MCF 10A (cell line): ENCODE results near the gene NSD1. TPM values are rescaled to one million over a fixed set of nuclear protein-coding genes. Genes with fewer than 3 reads are reported as not detected.
"Not testable (repeated sequence)": the region's sequence is repeated elsewhere in the genome, so short reads cannot be mapped to it uniquely, and the experiment has no call there.

Experiments used
- BruUV-seq: library from RNA; stranded (reverse); fragments of 400-500 nt; replicated peaks from 2 replicates; lab custom pipeline; 2021; lab: Mats Ljungman, UMichigan
- CTCF ChIA-PET: fragments of 300-600 bp; sonication (Branson Sonifier 250); formaldehyde crosslinking; extraction: SDS; loops from one replicate; lab custom pipeline; 2021; ENCODE audit warnings: antibody characterized with exemption, inconsistent platforms; lab: Yijun Ruan, JAX
- POLR2A ChIA-PET: fragments of 300-600, 350-650 bp; sonication (Branson Sonifier 250); formaldehyde crosslinking; extraction: SDS; loops from one replicate; lab custom pipeline; 2020; ENCODE audit warnings: antibody characterized with exemption, inconsistent platforms; lab: Yijun Ruan, JAX
- DNase-seq: peaks from one replicate; pipeline ENCODE4 v3.0.0-alpha.2; 2018; ENCODE audit not compliant: unreplicated experiment
- H3K27ac Mint-ChIP-seq: one replicate; pipeline ENCODE4 v1.8.0; 2022; ENCODE audit warnings: mild to moderate bottlenecking, low read depth, mixed read lengths; ENCODE audit not compliant: unreplicated experiment
- H3K27me3 Mint-ChIP-seq: one replicate; pipeline ENCODE4 v1.8.0; 2022; ENCODE audit warnings: mixed read lengths; ENCODE audit not compliant: insufficient read depth, unreplicated experiment
- H3K36me3 Mint-ChIP-seq: one replicate; pipeline ENCODE4 v1.8.0; 2022; ENCODE audit warnings: mild to moderate bottlenecking, moderate library complexity, mixed read lengths; ENCODE audit not compliant: insufficient read depth, unreplicated experiment
- H3K4me1 Mint-ChIP-seq: one replicate; pipeline ENCODE4 v1.8.0; 2022; ENCODE audit warnings: mixed read lengths; ENCODE audit not compliant: insufficient read depth, unreplicated experiment
- H3K4me3 Mint-ChIP-seq: one replicate; pipeline ENCODE4 v1.8.0; 2022; ENCODE audit warnings: mild to moderate bottlenecking, moderate library complexity, mixed read lengths; ENCODE audit not compliant: unreplicated experiment
- H3K9me3 Mint-ChIP-seq: one replicate; pipeline ENCODE4 v1.8.0; 2022; ENCODE audit warnings: mixed read lengths; ENCODE audit not compliant: unreplicated experiment
- intact Hi-C: fragments of 100-400 bp; cut with micrococcal nuclease; formaldehyde crosslinking; loops from 2 replicates; pipeline ENCODE4 v1.14.1; 2022
- total RNA-seq: library from RNA; stranded (reverse); gene quantifications from 2 replicates; pipeline ENCODE4 v1.2.3, GENCODE V29; 2022
- TF ChIP-seq, protein P1 (sequence below): fragments of 200-600 bp; IDR thresholded peaks from one replicate; pipeline ENCODE4 v1.8.0; 2022; ENCODE audit warnings: antibody characterized with exemption, mild to moderate bottlenecking; ENCODE audit not compliant: unreplicated experiment

NSD1 gene
- total RNA-seq, 1 experiment from 2014 or later = 110 TPM

DNA sequence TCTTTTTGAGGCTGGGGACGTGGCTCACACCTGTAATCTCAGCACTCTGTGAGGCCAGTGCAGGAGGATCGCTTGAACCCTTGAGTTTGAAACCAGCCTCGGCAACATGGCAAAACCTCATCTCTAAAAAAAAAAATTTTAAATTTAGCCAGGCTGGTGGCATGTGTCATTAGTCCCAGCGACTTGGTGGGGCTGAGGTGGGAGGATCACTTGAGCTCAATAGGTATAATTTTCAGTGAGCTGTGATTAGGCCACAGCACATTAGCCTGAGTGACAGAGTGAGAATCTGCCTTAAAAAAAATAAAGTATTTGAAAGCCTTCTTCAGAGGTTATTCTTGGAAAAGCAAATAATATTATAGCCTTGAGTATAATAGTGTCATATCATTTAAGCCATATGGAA is 41.8 kb downstream of the NSD1 start:
- Mint-ChIP-seq H3K27ac (no peak overlapping the region), H3K4me1 (peaks cover 6% of the 10 kb centered on the region), H3K27me3 (no peaks in the 10 kb centered on the region), H3K4me3 (no peak overlapping the region), H3K36me3 (peaks cover 86% of the 10 kb centered on the region), H3K9me3 (no peaks in the 10 kb centered on the region)
- intact Hi-C loops = no loop called here
- CTCF ChIA-PET = interaction anchor here (0.6 to 0.7 kb wide), 2 partner anchors 321 to 501 kb away, joined by 3 read pairs; no protein-coding TSS in a partner anchor
- no TSS peak for BruUV-seq
- POLR2A ChIA-PET = interaction anchor here (0.7 kb wide), 1 partner anchor 256 kb away, joined by 3 read pairs; no protein-coding TSS in a partner anchor
- TF ChIP-seq, protein P1, sequence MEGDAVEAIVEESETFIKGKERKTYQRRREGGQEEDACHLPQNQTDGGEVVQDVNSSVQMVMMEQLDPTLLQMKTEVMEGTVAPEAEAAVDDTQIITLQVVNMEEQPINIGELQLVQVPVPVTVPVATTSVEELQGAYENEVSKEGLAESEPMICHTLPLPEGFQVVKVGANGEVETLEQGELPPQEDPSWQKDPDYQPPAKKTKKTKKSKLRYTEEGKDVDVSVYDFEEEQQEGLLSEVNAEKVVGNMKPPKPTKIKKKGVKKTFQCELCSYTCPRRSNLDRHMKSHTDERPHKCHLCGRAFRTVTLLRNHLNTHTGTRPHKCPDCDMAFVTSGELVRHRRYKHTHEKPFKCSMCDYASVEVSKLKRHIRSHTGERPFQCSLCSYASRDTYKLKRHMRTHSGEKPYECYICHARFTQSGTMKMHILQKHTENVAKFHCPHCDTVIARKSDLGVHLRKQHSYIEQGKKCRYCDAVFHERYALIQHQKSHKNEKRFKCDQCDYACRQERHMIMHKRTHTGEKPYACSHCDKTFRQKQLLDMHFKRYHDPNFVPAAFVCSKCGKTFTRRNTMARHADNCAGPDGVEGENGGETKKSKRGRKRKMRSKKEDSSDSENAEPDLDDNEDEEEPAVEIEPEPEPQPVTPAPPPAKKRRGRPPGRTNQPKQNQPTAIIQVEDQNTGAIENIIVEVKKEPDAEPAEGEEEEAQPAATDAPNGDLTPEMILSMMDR = no peak
- no peak for DNase-seq

DNA sequence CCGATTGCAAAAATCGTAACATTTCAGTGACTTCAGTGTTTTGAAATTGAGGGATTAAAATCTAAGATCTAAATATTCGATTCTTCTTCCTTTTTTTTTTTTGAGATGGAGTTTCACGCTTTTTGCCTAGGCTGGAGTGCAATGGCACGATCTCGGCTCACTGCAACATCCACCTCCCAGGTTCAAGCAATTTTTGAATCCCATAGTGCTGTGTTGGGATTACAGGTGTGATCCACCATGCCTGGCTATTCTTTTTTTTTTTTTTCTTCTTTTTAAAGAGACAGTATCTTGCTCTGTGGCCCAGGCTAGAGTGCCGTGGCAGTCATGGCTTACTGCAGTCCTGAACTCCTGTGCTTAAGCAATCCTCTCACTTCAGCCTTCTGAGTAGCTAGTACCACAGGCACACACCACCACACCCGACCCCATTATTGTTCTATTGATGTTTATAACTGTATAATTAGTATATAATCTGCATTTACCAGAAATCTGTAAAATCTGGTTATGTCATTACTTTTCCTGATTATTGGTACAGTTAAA is 42.7 kb downstream of the NSD1 start:
- Mint-ChIP-seq H3K27me3 (no peaks in the 10 kb centered on the region), H3K9me3 (no peaks in the 10 kb centered on the region), H3K36me3 (peaks cover 84% of the 10 kb centered on the region), H3K4me3 (no peak overlapping the region), H3K4me1 (peaks cover 6% of the 10 kb centered on the region), H3K27ac (no peak overlapping the region)
- TF ChIP-seq, protein P1 = no peak
- POLR2A ChIA-PET = interaction anchor here (0.7 to 1.5 kb wide), 4 partner anchors 9 to 17 kb away, joined by 3 to 4 read pairs (median 4); no protein-coding TSS in a partner anchor
- CTCF ChIA-PET = interaction anchor here (0.6 to 1.6 kb wide), 2 partner anchors 105 to 324 kb away, joined by 4 to 6 read pairs; no protein-coding TSS in a partner anchor
- no peak for DNase-seq
- intact Hi-C loops = no loop called here
- no TSS peak for BruUV-seq

DNA sequence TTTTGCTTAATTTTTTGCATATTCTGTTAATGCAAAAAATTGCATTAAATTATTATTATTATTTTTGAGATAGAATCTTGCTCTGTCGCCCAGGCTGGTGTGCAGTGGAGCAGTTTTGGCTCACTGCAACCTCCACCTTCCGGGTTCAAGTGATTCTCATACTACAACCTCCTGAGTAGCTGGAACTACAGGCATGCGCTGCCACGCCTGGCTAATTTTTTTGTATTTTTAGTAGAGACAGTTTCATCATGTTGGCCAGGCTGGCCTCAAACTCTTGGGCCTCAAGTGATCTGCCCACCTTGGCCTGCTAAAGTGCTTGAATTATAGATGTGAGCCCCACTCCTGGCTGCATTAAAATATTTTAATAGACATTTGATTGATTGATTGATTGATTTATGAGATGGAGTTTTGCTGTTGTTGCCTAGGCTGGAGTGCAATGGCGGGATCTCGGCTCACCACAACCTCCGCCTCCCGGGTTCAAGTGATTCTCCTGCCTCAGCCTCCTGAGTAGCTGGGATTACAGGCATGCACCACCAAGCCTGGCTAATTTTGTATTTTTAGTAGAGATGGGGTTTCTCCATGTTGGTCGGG is 44.4 kb downstream of the NSD1 start:
- H3K36me3 Mint-ChIP-seq = peaks cover 80% of the 10 kb centered on the region
- intact Hi-C loops, H3K27ac Mint-ChIP-seq, H3K4me1 Mint-ChIP-seq, BruUV-seq, H3K9me3 Mint-ChIP-seq, DNase-seq, H3K4me3 Mint-ChIP-seq, H3K27me3 Mint-ChIP-seq: not testable (repeated sequence)
- ChIA-PET CTCF (interaction anchor here (0.9 to 1.6 kb wide), 3 partner anchors 13 to 107 kb away, joined by 3 to 6 read pairs (median 4); no protein-coding TSS in a partner anchor), POLR2A (interaction anchor here (0.7 to 1.7 kb wide), 5 partner anchors 9 to 56 kb away, joined by 3 to 5 read pairs (median 4); no protein-coding TSS in a partner anchor)

DNA sequence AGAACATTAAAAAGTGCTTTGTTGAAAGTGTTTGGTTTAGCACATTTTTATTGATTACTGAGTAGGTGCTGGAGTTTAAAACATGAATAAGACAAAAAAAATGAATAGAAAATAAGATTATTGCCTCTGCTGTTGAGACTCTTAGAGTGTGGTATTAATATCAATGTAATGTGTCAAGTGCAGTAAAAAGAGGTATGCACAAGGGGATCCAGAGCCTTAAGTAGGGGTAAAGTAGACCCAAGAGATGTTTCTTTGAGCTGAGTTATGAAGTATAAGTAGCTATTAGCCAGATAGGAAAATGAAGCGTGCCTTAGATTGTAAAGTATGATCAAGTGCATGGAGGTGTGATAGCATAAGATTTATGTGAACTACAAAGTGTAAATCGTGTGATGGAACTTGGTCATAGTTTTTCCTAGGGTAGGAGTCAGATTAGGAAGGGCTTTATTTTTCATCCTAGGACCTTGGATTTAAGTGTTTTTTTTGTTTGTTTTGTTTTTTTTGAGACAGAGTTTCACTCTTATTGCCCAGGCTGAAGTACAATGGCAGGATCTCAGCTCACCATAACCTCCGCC is 45.2 kb downstream of the NSD1 start:
- Mint-ChIP-seq H3K27me3 (no peaks in the 10 kb centered on the region), H3K27ac (no peak overlapping the region), H3K4me3 (no peak overlapping the region), H3K9me3 (no peaks in the 10 kb centered on the region), H3K4me1 (peaks cover 11% of the 10 kb centered on the region), H3K36me3 (peaks cover 74% of the 10 kb centered on the region)
- no TSS peak for BruUV-seq
- POLR2A ChIA-PET = interaction anchor here (0.6 to 1.7 kb wide), 4 partner anchors 10 to 55 kb away, joined by 3 to 5 read pairs (median 4); no protein-coding TSS in a partner anchor
- DNase-seq = no peak
- intact Hi-C loops = no loop called here
- TF ChIP-seq, protein P1 = no peak
- CTCF ChIA-PET = interaction anchor here (0.9 to 1.3 kb wide), 2 partner anchors 12 to 48 kb away, joined by 3 to 4 read pairs; no protein-coding TSS in a partner anchor
